OCI-LY3 (cell line): ENCODE data around the gene TMEM233.

Experiments
- CTCF ChIP-seq: fragments of 200-600, 300-600 bp; sonication (generic); IDR thresholded peaks from 2 replicates; pipeline ENCODE4 v1.5.1; 2014; ENCODE audit warnings: antibody characterized with exemption, low read length, low read depth
- EZH2phosphoT487 ChIP-seq: fragments of 200-600 bp; shearing (Covaris generic); IDR thresholded peaks from 2 replicates; pipeline ENCODE4 v1.6.1; 2018; ENCODE audit warnings: antibody characterized with exemption, mixed run types, low read depth

GRCh38 chr12:119574255-119574654 is 19.3 kb upstream of the TMEM233 start:
- TF ChIP-seq CTCF = no peak
- no peak for TF ChIP-seq EZH2phosphoT487
